H1 (cell line): Measurements from ENCODE around the gene FXYD7. TPM values are rescaled to one million over a fixed set of nuclear protein-coding genes. Genes with fewer than 3 reads are reported as not detected.

Experiments
- CTCF ChIA-PET: fragments of 300-600 bp; sonication (Branson Sonifier 250); formaldehyde crosslinking; loops from one replicate; lab custom pipeline; 2021; ENCODE audit not compliant: partially characterized antibody; lab: Charles Lee
- POLR2A ChIA-PET: fragments of 300-600 bp; sonication (Branson Sonifier 250); formaldehyde crosslinking; loops from one replicate; lab custom pipeline; 2021; ENCODE audit warnings: inconsistent platforms; ENCODE audit not compliant: partially characterized antibody; lab: Charles Lee
- DNase-seq, 2 experiments: peaks; one replicate each; pipeline versions ENCODE4 v3.0.0 to v3.0.0-alpha.2; 2010 to 2022; ENCODE audit warnings: low spot score in 2 of 2, low read depth in 1 of 2, mixed read lengths in 1 of 2
- FAIRE-seq: peaks from 2 replicates; lab custom pipeline; 2011; peaks lifted over from hg19 to GRCh38; lab: Jason Lieb, UNC
- H2AFZ ChIP-seq: 2 replicates; pipeline ENCODE4 v1.8.1; 2012; ENCODE audit warnings: low read length, inconsistent platforms
- H2AK5ac ChIP-seq: 2 replicates; pipeline ENCODE4 v1.6.1; 2013; ENCODE audit warnings: low read depth, low read length
- H2BK120ac ChIP-seq: replicated peaks from 2 replicates; pipeline ENCODE3; 2013; ENCODE audit warnings: low read depth, low read length, inconsistent platforms
- H2BK12ac ChIP-seq: 2 replicates; pipeline ENCODE4 v1.6.1; 2013; ENCODE audit warnings: low read depth, low read length
- H2BK15ac ChIP-seq: 2 replicates; pipeline ENCODE4 v1.6.1; 2013; ENCODE audit warnings: low read length
- H2BK20ac ChIP-seq: 2 replicates; pipeline ENCODE4 v1.6.1; 2013; ENCODE audit warnings: low read length
- H2BK5ac ChIP-seq: 2 replicates; pipeline ENCODE4 v1.6.1; 2013; ENCODE audit warnings: low read depth, low read length
- H3K14ac ChIP-seq: 2 replicates; pipeline ENCODE4 v1.6.1; 2013; ENCODE audit warnings: inconsistent platforms; ENCODE audit not compliant: insufficient read length
- H3K18ac ChIP-seq: 2 replicates; pipeline ENCODE4 v1.6.1; 2013; ENCODE audit warnings: low read length; ENCODE audit errors: extremely low read depth
- H3K23ac ChIP-seq: 2 replicates; pipeline ENCODE4 v1.6.1; 2013; ENCODE audit warnings: inconsistent platforms; ENCODE audit not compliant: insufficient read length
- H3K23me2 ChIP-seq: 2 replicates; pipeline ENCODE4 v1.6.1; 2013; ENCODE audit warnings: low read depth, low read length
- H3K27ac ChIP-seq: 2 replicates; pipeline ENCODE4 v1.6.1; 2011; ENCODE audit warnings: low read depth, low read length, inconsistent platforms
- H3K27me3 ChIP-seq, 4 experiments: replicated peaks in 1 of 4; 1 replicate in 1 of 4; 2 replicates in 3 of 4; pipeline versions ENCODE4 v1.6.1 to v1.8.1; 2011 to 2013; ENCODE audit warnings: low read length in 3 of 4, mild to moderate bottlenecking in 3 of 4, inconsistent platforms in 2 of 4, mixed read lengths in 2 of 4, moderate library complexity in 1 of 4; ENCODE audit not compliant: control insufficient read depth in 3 of 4, insufficient read depth in 3 of 4; ENCODE audit errors: extremely low read depth in 1 of 4
- H3K36me3 ChIP-seq, 4 experiments: 2 replicates each; pipeline versions ENCODE4 v1.6.1 to v1.8.1; 2011 to 2013; ENCODE audit warnings: mild to moderate bottlenecking in 4 of 4, low read length in 3 of 4, moderate library complexity in 2 of 4, control low read depth in 1 of 4, inconsistent platforms in 1 of 4; ENCODE audit not compliant: insufficient read depth in 4 of 4, control insufficient read depth in 2 of 4
- H3K4ac ChIP-seq: replicated peaks from 2 replicates; pipeline ENCODE3; 2013; ENCODE audit warnings: low read length, low read depth, mixed read lengths, inconsistent platforms; ENCODE audit not compliant: insufficient read length
- H3K4me1 ChIP-seq, 4 experiments: replicated peaks in 1 of 4; 1 replicate in 1 of 4; 2 replicates in 3 of 4; pipeline versions ENCODE4 v1.6.1 to v1.8.1; 2011 to 2013; ENCODE audit warnings: low read length in 3 of 4, inconsistent platforms in 2 of 4, mixed read lengths in 1 of 4; ENCODE audit not compliant: insufficient read depth in 4 of 4, control insufficient read depth in 3 of 4
- H3K4me2 ChIP-seq, 2 experiments: 2 replicates each; pipeline versions ENCODE4 v1.6.1 to v1.8.1; 2011 to 2013; ENCODE audit warnings: low read depth in 2 of 2, low read length in 2 of 2, control low read depth in 1 of 2, inconsistent platforms in 1 of 2, mild to moderate bottlenecking in 1 of 2; ENCODE audit not compliant: insufficient read depth in 1 of 2
- H3K4me3 ChIP-seq, 4 experiments: fragments of 200-600, 300-600 bp in 1 of 4; sonication (generic), shearing (Covaris generic), sonication (Bioruptor Twin) in 1 of 4; 2 replicates each; pipeline versions ENCODE4 v1.5.1 to v1.8.1; 2011 to 2016; ENCODE audit warnings: low read length in 4 of 4, low read depth in 3 of 4, control low read depth in 2 of 4, inconsistent platforms in 2 of 4, mild to moderate bottlenecking in 2 of 4, mixed read lengths in 1 of 4, moderate library complexity in 1 of 4; ENCODE audit not compliant: insufficient read depth in 2 of 4; ENCODE audit errors: extremely low read depth in 1 of 4
- H3K56ac ChIP-seq: replicated peaks from 2 replicates; pipeline ENCODE3; 2013; ENCODE audit warnings: low read depth, mild to moderate bottlenecking, mixed read lengths, low read length, inconsistent platforms; ENCODE audit not compliant: insufficient read length
- H3K79me1 ChIP-seq: 2 replicates; pipeline ENCODE4 v1.6.1; 2013; ENCODE audit warnings: low read depth, low read length, control low read depth
- H3K79me2 ChIP-seq, 2 experiments: 2 replicates each; pipeline versions ENCODE4 v1.6.1 to v1.8.1; 2012 to 2013; ENCODE audit warnings: low read length in 2 of 2, mild to moderate bottlenecking in 2 of 2, inconsistent platforms in 1 of 2; ENCODE audit not compliant: insufficient read depth in 2 of 2, control insufficient read depth in 1 of 2
- H3K9ac ChIP-seq, 4 experiments: replicated peaks in 1 of 4; 1 replicate in 1 of 4; 2 replicates in 3 of 4; pipeline versions ENCODE4 v1.6.1 to v1.8.1; 2011 to 2013; ENCODE audit warnings: low read depth in 3 of 4, low read length in 3 of 4, control low read depth in 2 of 4, mild to moderate bottlenecking in 2 of 4, moderate library complexity in 2 of 4, inconsistent platforms in 1 of 4; ENCODE audit errors: extremely low read depth in 1 of 4
- H3K9me3 ChIP-seq, 2 experiments: 2 replicates each; pipeline versions ENCODE4 v1.6.1 to v1.8.1; 2012 to 2013; ENCODE audit warnings: mild to moderate bottlenecking in 2 of 2, moderate library complexity in 2 of 2, control low read depth in 1 of 2, inconsistent platforms in 1 of 2, low read depth in 1 of 2, low read length in 1 of 2, mixed read lengths in 1 of 2; ENCODE audit not compliant: insufficient read depth in 2 of 2
- H4K20me1 ChIP-seq, 2 experiments: replicated peaks in 1 of 2; 2 replicates each; pipeline versions ENCODE3 to v1.8.1; 2011 to 2013; ENCODE audit warnings: inconsistent platforms in 2 of 2, low read length in 2 of 2, mild to moderate bottlenecking in 1 of 2; ENCODE audit not compliant: insufficient read depth in 2 of 2, control insufficient read depth in 1 of 2
- H4K5ac ChIP-seq: 2 replicates; pipeline ENCODE4 v1.6.1; 2013; ENCODE audit warnings: low read length, low read depth, mixed read lengths, inconsistent platforms; ENCODE audit not compliant: insufficient read length
- H4K8ac ChIP-seq: 2 replicates; pipeline ENCODE4 v1.8.0; 2013; ENCODE audit warnings: mild to moderate bottlenecking, moderate library complexity, low read length, inconsistent platforms; ENCODE audit not compliant: insufficient read depth; ENCODE audit errors: extremely low read depth
- H4K91ac ChIP-seq: replicated peaks from 2 replicates; pipeline ENCODE3; 2013; ENCODE audit warnings: low read length, mixed read lengths, inconsistent platforms; ENCODE audit not compliant: insufficient read length
- BCL11A ChIP-seq, 2 experiments: IDR thresholded peaks; one replicate each; pipeline ENCODE4 v1.6.1; 2011; ENCODE audit warnings: low read depth in 2 of 2, low read length in 2 of 2, mild to moderate bottlenecking in 2 of 2
- KDM5A ChIP-seq: fragments of 200-600 bp; IDR thresholded peaks from 2 replicates; pipeline ENCODE4 v1.7.1; 2012; ENCODE audit warnings: mild to moderate bottlenecking, low read length, inconsistent platforms, mixed read lengths
- RBBP5 ChIP-seq: IDR thresholded peaks from 2 replicates; pipeline ENCODE4 v1.7.1; 2012; ENCODE audit warnings: low read depth, mild to moderate bottlenecking, inconsistent platforms, low read length, moderate library complexity, borderline replicate concordance
- SUZ12 ChIP-seq: fragments of 200-600 bp; sonication (generic); IDR thresholded peaks from 2 replicates; pipeline ENCODE4 v1.6.1; 2012; ENCODE audit warnings: mild to moderate bottlenecking, inconsistent platforms, low read length, moderate library complexity, mixed read lengths
- WGBS, 2 experiments: shearing (Covaris generic) in 1 of 2; methylation state at CpG; one replicate each; pipeline versions ENCODE4 v1.1.6 to v1.1.7; 2013 to 2015; ENCODE audit warnings: low lambda C conversion rate in 2 of 2, mixed read lengths in 2 of 2, inconsistent platforms in 1 of 2, low coverage in 1 of 2, missing lambda C conversion rate in 1 of 2; ENCODE audit not compliant: insufficient replicate concordance in 2 of 2, insufficient coverage in 1 of 2, insufficient read length in 1 of 2; ENCODE audit errors: extremely low coverage in 1 of 2, missing lambda C conversion rate in 1 of 2; 5-methylcytosine and 5-hydroxymethylcytosine counted together
- polyA plus RNA-seq, 7 experiments: library from polyadenylated mRNA; depleted of rRNA in 3 of 7; stranded (reverse) in 5 of 7; unstranded in 2 of 7; fragments of >200 nt in 5 of 7; fragments of 200-250 nt in 2 of 7; gene quantifications; 1 replicate in 5 of 7; 2 replicates in 1 of 7; 4 replicates in 1 of 7; pipeline versions ENCODE4 v1.2.1 to v1.2.3, GENCODE V29; 2011 to 2013; ENCODE audit warnings: missing spikeins in 2 of 7, mixed read lengths in 2 of 7
- total RNA-seq: library from RNA; stranded (reverse); fragmentation: NEBNext Ultra II Directional; extraction: Animal tissue kit (Norgen Biotek cat#: 25700); gene quantifications from 2 replicates; pipeline ENCODE4 v1.2.1, GENCODE V29; 2021

Gene FXYD7
- total and polyA plus RNA-seq, 2 of the 8 experiments (the other 6 are each of a cell fraction or from before 2014, with no cell fraction given) = 12.1 to 14.3 TPM

GRCh38 chr19:35094656-35095055 is 48.4 kb upstream of the FXYD7 start:
- Histone ChIP-seq H3K56ac (no peak overlapping the region), H2BK5ac (no peak overlapping the region), H2BK12ac (no peak overlapping the region), H3K27me3 (no peaks in the 10 kb centered on the region), H3K14ac (no peak overlapping the region), H2AK5ac (no peak overlapping the region), H3K9ac (no peak overlapping the region), H4K5ac (no peak overlapping the region), H2BK20ac (no peak overlapping the region), H2BK120ac (no peak overlapping the region), H3K4me2 (no peak overlapping the region), H3K79me2 (no peaks in the 10 kb centered on the region), H3K23ac (no peak overlapping the region), H3K4me3 (no peak overlapping the region), H4K8ac (no peak overlapping the region), H3K18ac (no peak overlapping the region), H3K23me2 (peaks cover 5% of the 10 kb centered on the region; the same call in 1 of the 2 replicates), H2AFZ (no peak overlapping the region), H3K79me1 (no peaks in the 10 kb centered on the region), H3K4me1 (peaks cover 3 to 7% (median 6%) of the 10 kb centered on the region in 4 experiments; a peak in 6 of 7 replicates), H4K20me1 (no peaks in the 10 kb centered on the region), H3K27ac (no peak overlapping the region), H3K36me3 (no peaks in the 10 kb centered on the region), H3K4ac (no peak overlapping the region), H4K91ac (no peak overlapping the region), H3K9me3 (no peaks in the 10 kb centered on the region), H2BK15ac (no peak overlapping the region)
- DNase-seq (no peak), FAIRE-seq (no peak)
- 97% methylated on average over 4 of the region's 4 CpGs; no CpG with 5 or more reads in 1 of the 2 experiments for WGBS, 2 experiments
- ChIA-PET CTCF (interaction anchor here (5.1 kb wide), 1 partner anchor 41 kb away, joined by 30 read pairs; the partner anchor contains the start of gene LGI4), POLR2A (interaction anchor here (1.0 kb wide), 1 partner anchor 39 kb away, joined by 3 read pairs; no protein-coding TSS in a partner anchor)
- no peak for TF ChIP-seq BCL11A (IDR thresholded peaks at IDR 0.05; ENCODE audit: low read depth in 2 of 2, low read length in 2 of 2)
- TF ChIP-seq SUZ12 = no peak
- TF ChIP-seq KDM5A = no peak
- no peak for TF ChIP-seq RBBP5
